Hepatocyte (in vitro differentiated cells): ENCODE measurements around the gene PDS5A.

Source experiments
- CTCF ChIP-seq: fragments of 200-600 bp; sonication (generic); IDR thresholded peaks from 2 replicates; pipeline ENCODE4 v1.5.1; 2016; ENCODE audit warnings: antibody characterized with exemption, mild to moderate bottlenecking; ENCODE audit not compliant: poor library complexity
- EZH2 ChIP-seq: fragments of 200-600 bp; sonication (generic); IDR thresholded peaks from 2 replicates; pipeline ENCODE4 v1.6.1; 2016; ENCODE audit warnings: antibody characterized with exemption, mild to moderate bottlenecking, borderline replicate concordance
- EZH2phosphoT487 ChIP-seq: fragments of 200-600 bp; sonication (generic); IDR thresholded peaks from one replicate; pipeline ENCODE4 v1.6.1; 2018; ENCODE audit warnings: antibody characterized with exemption, mild to moderate bottlenecking, low read depth, moderate library complexity; ENCODE audit not compliant: unreplicated experiment, severe bottlenecking

- TF ChIP-seq CTCF (no peak), EZH2phosphoT487 (no peak), EZH2 (no peak)
Measured at GRCh38 chr4:39899291-39899690, 78.4 kb downstream of the PDS5A start.
